ENCODE measurements around the gene MGMT.

DNA sequence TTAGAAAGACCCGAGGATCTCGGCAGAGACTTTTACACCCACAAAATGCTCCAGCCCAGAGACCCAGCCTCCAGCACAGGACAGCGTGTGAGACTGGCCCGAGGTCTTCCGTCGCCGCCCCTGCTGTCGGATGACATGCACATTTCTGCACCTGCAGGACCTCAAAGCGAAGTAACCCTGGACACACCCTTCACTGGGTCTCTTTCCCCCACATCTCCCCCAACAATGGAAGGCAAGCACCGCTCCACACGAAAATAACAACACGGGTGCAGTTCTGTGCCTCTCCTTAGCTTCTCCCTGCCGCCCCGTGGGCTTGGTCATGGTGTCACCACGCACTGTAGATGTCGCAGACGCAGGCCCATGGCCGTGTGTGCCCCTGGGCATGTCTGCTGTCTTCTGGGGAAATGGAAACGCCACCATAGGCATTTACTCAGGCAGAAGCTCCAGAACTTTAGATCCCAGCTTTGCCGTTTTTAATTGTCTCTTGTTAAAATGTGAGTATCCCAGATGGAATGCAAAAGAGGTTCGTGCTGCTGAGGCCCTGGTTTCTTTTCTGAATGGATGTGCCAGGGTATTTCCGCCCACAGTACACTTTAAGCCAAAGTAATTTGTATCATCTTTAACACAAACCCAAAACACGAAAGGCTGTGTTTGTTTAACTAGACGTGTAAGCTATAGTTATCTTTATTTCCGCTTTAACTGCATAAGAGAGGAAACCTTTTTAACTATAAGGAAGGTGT lies 237.9 kb downstream of the MGMT start:
- TF ChIP-seq POLR2A (IDR thresholded peaks at IDR 0.05) = no peak
- TF ChIP-seq EP300 (IDR thresholded peaks at IDR 0.05) = no peak
- TF ChIP-seq, protein P1, sequence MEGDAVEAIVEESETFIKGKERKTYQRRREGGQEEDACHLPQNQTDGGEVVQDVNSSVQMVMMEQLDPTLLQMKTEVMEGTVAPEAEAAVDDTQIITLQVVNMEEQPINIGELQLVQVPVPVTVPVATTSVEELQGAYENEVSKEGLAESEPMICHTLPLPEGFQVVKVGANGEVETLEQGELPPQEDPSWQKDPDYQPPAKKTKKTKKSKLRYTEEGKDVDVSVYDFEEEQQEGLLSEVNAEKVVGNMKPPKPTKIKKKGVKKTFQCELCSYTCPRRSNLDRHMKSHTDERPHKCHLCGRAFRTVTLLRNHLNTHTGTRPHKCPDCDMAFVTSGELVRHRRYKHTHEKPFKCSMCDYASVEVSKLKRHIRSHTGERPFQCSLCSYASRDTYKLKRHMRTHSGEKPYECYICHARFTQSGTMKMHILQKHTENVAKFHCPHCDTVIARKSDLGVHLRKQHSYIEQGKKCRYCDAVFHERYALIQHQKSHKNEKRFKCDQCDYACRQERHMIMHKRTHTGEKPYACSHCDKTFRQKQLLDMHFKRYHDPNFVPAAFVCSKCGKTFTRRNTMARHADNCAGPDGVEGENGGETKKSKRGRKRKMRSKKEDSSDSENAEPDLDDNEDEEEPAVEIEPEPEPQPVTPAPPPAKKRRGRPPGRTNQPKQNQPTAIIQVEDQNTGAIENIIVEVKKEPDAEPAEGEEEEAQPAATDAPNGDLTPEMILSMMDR (IDR thresholded peaks at IDR 0.05) = no peak
- no peak for TF ChIP-seq POLR2AphosphoS5 (IDR thresholded peaks at IDR 0.05)
